ENCODE results near the gene PIGO.

The PIGO gene

GRCh38 chr9:35096035-35096849 is at the start of gene PIGO:
TSS of gene PIGO (minus strand) at chr9:35096591. CDS start at chr9:35095565, 1,026 bp downstream.
- H3K4me3 ChIP-seq (ENCODE audit: low read length): peak within 1 kb of the TSS; percentile 94
- TF ChIP-seq, protein P1, sequence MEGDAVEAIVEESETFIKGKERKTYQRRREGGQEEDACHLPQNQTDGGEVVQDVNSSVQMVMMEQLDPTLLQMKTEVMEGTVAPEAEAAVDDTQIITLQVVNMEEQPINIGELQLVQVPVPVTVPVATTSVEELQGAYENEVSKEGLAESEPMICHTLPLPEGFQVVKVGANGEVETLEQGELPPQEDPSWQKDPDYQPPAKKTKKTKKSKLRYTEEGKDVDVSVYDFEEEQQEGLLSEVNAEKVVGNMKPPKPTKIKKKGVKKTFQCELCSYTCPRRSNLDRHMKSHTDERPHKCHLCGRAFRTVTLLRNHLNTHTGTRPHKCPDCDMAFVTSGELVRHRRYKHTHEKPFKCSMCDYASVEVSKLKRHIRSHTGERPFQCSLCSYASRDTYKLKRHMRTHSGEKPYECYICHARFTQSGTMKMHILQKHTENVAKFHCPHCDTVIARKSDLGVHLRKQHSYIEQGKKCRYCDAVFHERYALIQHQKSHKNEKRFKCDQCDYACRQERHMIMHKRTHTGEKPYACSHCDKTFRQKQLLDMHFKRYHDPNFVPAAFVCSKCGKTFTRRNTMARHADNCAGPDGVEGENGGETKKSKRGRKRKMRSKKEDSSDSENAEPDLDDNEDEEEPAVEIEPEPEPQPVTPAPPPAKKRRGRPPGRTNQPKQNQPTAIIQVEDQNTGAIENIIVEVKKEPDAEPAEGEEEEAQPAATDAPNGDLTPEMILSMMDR (IDR thresholded peaks at IDR 0.05; ENCODE audit: insufficient read depth, low read depth, low read length, missing control alignments): peak; percentile 85
- peak; percentile 91 for DNase-seq (ENCODE audit: low read depth)

- H3K4me3 ChIP-seq (ENCODE audit: low read length): no peak overlapping the region
- TF ChIP-seq, protein P1 (IDR thresholded peaks at IDR 0.05; ENCODE audit: insufficient read depth, low read depth, low read length, missing control alignments): no peak
- DNase-seq (ENCODE audit: low read depth): no peak
These were observed 45.6 kb upstream of the PIGO start for GRCh38 chr9:35142037-35142436.

GRCh38 chr9:35140093-35140492 is 43.7 kb upstream of the PIGO start:
- no peak for DNase-seq (ENCODE audit: low read depth)
- TF ChIP-seq, protein P1 (IDR thresholded peaks at IDR 0.05; ENCODE audit: insufficient read depth, low read depth, low read length, missing control alignments): no peak
- no peak overlapping the region for H3K4me3 ChIP-seq (ENCODE audit: low read length)

DNA sequence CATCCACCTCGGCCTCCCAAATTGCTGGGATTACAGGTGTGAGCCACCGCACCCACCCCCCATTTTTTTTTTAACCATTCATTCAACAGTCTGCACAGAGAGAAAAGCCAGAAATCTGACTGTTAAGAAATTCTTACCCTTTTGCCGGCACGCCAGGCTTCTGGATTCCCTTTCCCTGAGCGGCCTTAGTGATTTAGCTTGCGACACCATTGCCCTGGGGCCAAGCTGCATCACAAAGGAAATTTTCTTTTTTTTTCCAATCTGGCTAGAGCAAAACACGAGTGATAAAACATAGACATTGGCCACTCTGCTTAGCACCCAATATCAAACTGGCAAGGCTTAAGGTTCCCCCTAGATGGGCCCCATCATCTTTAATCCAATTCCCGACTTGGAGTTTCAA is 40.5 kb upstream of the PIGO start:
- peak; percentile 52 for DNase-seq (ENCODE audit: low read depth)
- no peak overlapping the region for H3K4me3 ChIP-seq (ENCODE audit: low read length)
- TF ChIP-seq, protein P1 (IDR thresholded peaks at IDR 0.05; ENCODE audit: insufficient read depth, low read depth, low read length, missing control alignments): no peak

DNA sequence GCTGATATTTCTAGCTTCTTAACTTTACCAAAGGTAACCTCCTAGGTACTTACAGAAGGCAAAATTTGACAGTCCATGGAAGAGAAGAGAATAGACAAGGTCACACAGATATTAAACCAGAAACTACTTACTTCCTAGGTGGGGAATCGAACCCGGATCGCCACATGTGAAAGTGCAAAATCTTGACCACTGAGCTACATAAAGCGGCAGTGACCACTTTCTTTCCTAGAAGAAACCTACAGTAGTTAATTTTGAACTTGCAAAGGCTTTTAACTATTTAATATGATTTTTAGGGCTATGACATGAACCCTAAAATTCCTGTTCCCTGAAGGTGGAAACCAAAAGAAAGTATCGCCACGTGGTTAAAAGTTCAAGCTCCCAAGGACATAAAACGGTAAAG is 39.6 kb upstream of the PIGO start:
- no peak for DNase-seq (ENCODE audit: low read depth)
- TF ChIP-seq, protein P1 (IDR thresholded peaks at IDR 0.05; ENCODE audit: insufficient read depth, low read depth, low read length, missing control alignments): no peak
- H3K4me3 ChIP-seq (ENCODE audit: low read length): no peak overlapping the region

- H3K4me3 ChIP-seq (ENCODE audit: low read length): no peak overlapping the region
- DNase-seq (ENCODE audit: low read depth): no peak
- TF ChIP-seq, protein P1 (IDR thresholded peaks at IDR 0.05; ENCODE audit: insufficient read depth, low read depth, low read length, missing control alignments): no peak
These were observed 38.5 kb upstream of the PIGO start for GRCh38 chr9:35134920-35135319.
